SKM-1 treated with dmso at 0.1 percent for 144 hours (cell line): ENCODE measurements around the gene GOLGA6B.
"Not testable (repeated sequence)": the region's sequence is repeated elsewhere in the genome, so short reads cannot be mapped to it uniquely, and the experiment has no call there.

Experiments
- DNase-seq: peaks from one replicate; lab custom pipeline; 2025; ENCODE audit not compliant: unreplicated experiment; lab: John Stamatoyannopoulos, UW

Gene GOLGA6B, protein sequence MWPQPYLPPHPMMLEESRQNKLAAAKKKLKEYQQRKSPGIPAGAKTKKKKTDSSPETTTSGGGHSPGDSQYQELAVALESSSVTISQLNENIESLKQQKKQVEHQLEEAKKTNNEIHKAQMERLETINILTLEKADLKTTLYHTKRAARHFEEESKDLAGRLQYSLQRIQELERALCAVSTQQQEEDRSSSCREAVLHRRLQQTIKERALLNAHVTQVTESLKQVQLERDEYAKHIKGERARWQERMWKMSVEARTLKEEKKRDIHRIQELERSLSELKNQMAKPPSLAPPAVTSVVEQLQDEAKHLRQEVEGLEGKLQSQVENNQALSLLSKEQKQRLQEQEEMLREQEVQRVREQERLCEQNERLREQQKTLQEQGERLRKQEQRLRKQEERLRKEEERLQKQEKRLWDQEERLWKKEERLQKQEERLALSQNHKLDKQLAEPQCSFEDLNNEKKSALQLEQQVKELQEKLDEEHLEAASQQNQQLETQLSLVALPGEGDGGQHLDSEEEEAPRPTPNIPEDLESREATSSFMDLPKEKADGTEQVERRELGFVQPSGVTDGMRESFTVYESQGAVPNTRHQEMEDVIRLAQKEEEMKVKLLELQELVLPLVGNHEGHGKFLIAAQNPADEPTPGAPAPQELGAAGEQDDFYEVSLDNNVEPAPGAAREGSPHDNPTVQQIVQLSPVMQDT

DNA sequence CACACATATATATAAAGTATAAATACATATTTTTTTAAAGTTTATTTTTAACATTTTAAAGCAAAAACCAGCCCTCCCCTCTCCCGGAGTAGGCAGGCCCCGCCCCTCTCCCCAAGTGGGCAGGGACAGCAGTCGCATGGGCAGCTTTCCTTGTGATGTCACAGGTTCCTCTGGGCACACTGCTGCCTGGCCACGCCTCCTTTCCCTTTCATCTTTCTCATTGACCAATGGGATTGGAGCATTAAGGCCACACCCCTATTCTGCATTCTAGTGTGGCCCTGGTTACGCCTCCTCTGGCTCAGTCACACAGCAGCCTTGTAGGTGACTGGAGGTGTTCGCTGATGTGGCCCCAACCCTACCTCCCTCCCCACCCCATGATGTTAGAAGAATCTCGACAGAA, at the start of gene GOLGA6B:
TSS of gene GOLGA6B (plus strand) at position 301 of the 400 bp plus-strand sequence. CDS start at position 342, 41 bp downstream.
- not testable (repeated sequence) for DNase-seq

DNA sequence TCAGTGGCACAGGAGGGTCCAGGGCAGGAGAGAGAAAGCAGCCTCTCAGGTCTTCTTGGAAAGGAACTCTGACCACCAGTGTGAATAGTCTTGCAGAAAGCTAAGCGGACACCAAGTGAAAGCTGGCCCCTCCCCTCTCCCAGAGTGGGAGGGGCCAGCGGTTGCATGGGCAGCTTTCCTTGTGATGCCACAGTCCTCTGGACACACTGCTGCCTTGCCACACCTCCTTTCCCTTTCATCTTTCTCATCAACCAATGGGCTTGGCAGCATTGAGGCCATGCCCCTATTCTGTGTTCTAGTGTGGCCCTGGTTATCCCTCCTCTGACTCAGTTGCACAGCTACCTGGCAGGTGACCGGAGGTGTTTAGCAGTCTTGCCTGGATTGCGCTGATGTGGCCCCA, 49.7 kb upstream of the GOLGA6B start:
- no peak for DNase-seq

DNA sequence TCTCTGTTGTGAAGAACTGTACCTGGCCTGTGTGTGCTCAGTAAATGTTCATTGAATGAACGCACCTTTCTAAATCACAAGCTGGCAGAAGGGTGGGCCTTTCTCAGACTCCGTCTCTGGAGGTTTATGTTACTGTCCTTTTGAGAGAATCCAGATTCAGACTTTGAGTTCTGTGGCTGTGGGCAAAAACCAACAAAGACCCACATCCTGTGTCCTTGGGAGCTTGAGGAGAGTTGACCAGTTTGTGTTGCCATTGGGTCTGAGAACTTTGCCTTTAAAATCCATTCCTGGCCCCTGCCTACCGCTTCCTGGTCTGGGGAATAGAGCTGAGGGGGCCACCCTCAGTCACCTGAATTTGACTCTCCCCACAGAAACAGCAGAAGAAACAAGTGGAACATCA, 46.4 kb upstream of the GOLGA6B start:
- DNase-seq = not testable (repeated sequence)

DNA sequence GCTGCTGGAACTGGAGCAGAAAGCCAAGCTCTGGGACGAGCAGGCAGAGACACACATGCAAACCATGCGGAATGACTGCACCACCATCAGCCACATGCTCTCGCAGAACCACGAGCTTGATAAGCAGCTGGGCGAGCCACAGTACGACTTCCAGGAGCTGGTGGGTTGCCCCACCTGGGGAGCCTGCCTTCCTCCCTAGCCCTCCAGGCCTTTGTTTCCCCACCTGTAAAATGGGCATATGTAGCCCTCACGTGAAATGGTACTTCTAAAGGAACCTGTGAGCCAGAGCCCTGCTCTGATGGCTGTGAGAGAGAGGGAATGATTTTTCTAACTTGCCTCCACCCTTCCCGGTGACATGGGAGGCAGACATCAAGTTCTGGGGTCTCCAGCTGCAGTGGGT, 44.6 kb upstream of the GOLGA6B start:
- no peak for DNase-seq

DNA sequence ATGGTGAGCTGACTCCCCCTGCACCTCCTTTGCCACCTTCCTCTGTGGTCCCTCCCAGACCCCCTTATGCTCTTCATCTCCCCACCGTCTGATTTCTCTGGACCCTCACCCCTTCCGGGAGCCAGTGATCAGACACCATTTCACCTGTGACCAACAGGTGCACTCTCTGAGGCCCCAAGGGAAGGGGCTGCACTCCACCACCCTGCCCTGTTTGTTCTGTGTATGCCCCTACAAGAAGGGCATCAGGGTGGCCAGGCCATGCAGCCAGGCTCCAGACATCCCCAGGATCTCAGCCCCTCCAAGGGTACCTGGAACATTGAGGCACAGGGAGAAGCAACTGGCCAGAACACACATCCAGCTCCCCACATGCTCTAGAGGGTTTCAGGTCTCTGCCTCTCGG, 42.2 kb upstream of the GOLGA6B start:
- not testable (repeated sequence) for DNase-seq

DNA sequence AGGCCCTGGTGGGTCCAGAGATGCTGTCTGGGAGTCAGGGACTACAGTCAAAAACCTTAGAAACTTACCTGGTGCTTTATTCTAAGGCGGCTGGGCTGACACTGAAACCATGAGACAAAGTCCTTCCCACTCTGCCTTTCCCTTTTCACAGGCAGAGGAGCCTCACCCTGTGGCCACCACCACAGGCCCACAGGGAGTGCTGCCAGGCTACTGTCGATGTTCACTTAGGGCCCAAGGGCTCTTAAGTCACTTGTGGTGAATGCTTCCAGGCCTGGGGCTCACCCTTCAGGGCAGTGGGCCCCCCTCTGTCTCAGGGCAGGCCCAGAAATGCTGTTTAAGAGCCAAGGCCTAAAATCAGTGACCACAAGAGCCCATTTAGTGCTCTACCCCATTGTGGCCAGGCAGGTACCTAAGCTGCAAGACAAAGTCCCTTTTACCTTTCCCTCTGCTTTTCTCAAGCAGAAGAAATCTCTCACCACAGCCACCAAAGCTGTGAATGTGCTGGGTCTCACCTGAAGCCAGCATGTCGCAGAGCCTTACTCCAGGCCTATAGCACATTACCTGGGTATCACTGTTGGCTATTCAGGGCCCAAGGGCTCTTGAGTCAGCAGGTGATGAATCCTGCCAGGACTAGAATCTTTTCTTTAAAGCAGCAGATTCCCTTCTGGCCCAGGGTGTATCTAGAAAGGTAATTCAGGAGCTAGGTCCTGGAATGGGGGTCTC, 39.5 kb upstream of the GOLGA6B start:
- no peak for DNase-seq

DNA sequence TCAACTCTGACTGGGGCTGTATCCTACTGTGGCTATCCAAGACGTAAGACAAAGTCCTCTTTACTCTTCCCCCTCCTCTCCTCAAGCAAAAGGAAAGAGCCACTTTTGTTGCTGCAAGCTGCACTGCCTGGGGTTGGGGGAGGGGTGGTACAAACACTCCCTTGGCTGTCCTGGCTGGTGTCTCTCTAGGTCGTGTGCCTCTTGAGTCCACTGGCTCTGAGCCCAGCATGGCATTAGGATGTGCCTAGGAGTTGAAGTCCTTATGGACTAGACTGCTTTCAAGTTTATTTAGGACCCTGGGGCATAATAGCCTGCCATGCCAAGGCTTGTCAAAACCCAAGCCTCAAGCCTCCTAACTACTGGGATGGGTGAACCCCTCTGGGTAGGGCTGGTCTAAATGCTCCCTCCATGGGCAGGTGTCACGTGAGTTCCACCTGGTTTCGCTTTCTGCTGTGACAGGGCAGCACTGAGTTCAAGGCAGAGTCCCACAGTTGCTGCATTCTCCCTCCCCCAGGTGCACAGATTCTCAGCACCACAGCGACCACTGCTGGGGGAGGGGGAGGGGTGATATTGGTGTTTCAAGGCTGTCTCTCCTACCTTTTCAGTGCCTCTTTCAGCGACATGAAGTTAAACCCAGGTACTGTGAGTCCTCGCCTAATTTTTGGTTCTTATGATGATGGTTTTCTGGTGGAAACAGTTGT, 38.8 kb upstream of the GOLGA6B start:
- DNase-seq = not testable (repeated sequence)

DNA sequence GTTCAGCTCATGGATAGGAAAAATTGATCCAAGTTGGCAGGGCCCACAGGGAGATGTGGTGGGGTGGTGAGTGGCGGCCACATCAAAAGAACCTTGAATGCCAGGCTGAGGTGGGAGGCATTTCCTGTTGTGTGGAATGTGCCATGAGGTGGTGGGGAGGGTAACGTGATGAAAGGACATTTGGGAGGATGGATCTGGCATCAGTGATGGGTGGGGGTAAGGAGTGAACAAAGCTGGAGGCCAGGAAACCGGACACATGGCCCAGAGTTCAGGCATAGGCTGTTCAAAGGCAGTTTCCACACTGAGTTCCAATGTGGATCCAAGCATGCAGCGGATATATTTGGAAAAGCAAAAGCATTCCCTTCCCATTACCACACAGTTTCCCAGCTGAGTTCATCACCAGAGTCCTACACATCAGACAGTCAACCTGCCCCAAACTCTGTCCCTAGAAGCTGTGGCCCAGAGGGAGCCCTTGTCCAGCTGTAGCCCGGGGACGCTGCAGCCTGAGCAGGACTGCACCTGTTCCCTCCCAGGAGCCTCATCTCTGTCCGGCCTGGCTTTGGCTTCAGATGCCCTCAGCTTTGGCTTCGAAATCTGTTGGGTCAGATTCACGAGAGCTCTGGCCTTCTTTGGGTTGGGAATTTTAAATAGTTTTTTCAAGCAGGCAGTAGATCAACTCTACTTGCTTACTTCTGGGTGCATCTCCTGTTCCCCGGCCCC, 37.8 kb upstream of the GOLGA6B start:
- no peak for DNase-seq

DNA sequence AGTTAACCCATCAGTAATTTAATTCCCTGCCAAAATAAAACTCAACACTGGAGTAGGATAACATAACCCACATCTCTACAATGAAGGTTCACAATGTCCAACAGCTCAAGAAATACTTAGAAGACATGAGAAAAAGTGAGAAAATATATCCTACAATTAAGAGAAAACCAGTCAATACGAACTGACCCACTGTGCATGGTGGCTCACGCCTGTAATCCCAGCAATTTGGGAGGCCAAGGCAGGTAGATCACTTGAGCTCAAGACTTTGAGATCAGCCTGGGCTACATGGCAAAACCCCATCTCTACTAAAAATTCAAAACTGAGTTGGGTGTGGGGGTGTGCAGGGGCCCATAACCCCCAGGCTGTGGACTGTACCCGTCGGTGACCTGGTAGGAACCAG, 30.6 kb upstream of the GOLGA6B start:
- DNase-seq = not testable (repeated sequence)

DNA sequence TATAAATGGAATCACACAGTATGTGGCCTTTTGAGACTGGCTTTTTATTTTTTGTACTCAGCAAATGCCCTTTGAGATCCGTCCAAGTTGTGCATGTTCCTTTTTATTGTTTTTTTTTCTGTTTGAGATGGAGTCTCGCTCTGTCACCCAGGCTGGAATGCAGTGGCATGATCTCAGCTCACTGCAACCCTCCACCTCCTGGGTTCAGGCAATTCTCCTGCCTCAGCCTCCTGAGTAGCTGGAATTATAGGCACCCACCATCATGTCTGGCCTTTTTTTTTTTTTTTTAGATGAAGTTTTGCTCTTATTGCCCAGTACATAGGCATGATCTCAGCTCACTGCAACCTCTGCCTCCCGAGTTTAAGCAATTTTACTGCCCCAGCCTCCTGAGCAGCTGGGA, 28.3 kb upstream of the GOLGA6B start:
- DNase-seq = not testable (repeated sequence)

DNA sequence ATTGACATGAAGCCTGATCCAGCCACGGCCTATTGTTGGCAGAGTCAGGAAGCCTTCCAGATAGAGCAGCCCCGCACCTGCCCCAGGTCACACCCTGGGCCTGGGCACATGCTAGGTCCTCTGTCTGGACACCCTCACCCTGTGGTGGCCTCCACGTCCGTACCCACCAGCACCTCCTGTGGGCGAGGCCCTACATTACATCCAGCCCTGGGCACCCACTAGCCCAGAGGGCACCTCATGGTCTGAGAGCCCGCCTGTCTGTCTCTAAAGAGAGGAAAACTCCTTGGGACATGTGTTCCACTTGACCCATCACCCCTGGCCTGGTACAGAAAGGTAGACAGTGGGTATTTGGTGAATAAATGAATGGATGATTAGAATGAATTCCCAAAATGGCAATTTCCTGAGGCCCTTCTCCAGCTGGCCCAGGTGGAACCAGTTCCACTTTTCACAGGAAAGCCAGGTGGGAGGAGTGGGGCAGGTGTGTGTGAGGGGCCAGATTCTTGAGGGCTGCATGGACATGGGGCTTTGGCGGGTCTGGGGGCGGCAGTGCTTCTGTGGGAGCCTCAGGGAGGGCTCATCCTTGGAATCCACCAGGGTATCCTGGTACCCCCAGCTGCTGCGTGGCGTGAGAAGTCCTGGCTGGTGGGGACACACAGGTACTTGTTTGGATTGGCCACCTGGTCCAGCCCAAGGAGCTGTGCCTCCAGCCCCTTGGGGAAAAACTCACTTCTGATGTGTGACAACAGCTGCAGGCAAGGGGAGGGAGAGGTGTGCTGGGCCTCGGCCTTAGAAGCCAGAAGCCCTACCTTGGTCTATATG, 26.0 kb upstream of the GOLGA6B start:
- DNase-seq = not testable (repeated sequence)

DNA sequence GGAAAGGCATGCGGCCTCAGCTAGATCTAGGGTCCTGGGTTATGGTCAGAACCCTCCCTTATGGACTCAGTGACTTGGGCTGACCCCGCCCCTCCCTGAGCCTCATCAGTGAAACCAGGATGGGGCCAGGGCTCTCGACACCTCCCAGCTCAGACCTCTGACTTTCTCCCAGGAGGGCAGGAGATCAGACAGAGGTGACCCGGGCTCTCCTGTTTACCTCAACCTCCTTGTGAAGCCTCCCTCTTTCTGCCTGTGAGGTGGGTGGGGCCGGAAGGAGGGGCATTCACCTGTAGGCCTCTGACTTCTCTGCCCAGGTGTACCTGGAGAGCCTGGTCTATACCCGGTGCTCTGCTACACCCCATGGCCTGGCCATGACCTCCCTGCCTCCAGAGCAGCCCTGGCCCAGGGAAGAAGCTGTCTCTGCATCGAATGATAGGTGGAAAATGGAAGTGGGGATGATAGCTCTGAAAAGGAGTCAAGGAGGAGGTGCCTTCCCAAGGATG, 25.4 kb upstream of the GOLGA6B start:
- not testable (repeated sequence) for DNase-seq

DNA sequence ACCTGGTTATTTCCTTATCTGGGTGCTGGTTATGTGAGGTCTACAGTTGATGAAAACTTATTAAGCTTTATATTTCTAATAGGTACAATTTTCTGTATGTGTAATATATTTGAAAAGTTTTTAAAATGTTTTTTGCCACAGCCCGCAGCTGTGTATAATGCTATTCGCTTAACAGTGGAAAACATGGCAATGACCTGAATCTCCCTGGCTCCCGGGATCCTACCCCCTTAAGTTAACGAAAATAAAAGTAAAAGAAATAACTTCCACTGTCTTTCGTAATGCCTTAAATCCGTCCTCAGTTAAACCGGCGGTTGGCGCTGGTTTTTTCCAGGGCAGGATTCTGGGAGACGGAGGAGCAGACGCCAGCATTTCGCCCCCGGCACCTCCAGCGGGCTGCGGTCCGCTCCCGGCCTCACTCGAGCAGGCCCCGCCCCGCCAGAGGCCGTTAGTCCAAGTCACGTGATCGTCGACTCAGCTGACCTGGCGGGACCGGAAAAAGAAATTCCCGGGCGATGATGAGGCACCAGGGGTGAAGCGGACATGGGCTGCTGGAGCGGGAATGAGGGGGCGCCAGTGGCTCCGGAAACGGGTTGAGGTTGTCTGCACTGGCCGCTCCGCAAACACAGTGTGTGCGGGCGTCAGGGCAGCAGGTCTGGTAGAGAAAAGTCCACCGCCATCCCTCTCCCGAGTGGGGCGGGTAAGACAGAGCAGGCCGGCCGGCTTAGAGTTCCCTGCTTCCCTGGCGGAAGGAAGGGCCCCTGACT, 17.8 kb upstream of the GOLGA6B start:
- not testable (repeated sequence) for DNase-seq

DNA sequence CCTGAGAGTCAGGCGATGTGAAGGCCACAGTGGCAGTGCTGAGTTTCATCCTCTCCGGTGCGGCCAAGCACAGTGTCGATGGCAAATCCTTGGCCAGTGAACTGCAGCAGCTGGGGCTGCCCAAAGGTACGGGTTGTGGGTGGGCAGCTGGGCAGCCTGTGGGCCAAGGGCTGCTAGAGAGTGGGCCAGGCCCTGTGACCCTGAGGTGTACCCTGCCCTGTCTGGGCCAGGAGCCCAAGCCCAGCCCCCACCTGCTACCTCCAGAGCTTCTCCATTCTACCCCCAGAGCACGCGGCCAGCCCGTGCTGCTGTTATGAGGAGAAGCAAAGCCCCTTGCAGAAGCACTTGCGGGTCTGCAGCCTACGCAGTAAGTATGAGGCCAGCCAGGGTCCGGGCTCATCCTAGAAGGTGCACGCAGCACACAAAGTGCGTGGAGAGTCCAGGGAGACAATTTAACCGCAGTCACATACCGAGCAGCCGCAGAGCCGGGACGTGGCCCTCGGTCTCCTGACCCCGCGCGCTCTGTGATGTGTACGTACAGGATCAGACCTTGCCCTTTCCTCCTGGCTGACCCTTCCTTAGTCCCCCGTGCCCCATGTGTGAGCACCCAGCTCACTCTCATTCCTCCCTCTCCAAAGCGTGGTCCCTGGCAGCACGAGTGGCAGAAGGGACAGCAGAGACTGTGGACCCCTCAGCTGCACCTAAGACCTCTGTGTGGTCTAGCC, 14.6 kb upstream of the GOLGA6B start:
- not testable (repeated sequence) for DNase-seq

DNA sequence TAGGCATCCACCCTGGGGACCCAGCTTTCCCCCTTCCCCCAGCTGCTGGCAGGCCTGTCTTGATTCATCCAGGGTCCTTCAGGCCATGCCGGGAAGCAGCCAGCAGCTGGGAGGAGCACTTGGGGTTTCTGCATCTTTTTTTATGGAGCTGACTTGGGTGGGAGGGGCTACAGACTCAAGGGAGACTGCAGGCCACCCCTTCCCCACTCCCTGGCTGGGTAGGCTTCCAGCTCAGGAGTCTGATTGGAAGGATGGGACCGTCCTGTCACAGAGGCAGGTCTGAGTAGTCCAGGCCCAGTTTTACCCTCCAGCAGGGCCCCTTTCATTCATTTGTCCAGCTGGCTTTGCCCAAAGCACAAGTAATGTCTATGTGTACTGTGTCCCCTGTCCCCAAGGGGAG, 12.2 kb upstream of the GOLGA6B start:
- not testable (repeated sequence) for DNase-seq

DNA sequence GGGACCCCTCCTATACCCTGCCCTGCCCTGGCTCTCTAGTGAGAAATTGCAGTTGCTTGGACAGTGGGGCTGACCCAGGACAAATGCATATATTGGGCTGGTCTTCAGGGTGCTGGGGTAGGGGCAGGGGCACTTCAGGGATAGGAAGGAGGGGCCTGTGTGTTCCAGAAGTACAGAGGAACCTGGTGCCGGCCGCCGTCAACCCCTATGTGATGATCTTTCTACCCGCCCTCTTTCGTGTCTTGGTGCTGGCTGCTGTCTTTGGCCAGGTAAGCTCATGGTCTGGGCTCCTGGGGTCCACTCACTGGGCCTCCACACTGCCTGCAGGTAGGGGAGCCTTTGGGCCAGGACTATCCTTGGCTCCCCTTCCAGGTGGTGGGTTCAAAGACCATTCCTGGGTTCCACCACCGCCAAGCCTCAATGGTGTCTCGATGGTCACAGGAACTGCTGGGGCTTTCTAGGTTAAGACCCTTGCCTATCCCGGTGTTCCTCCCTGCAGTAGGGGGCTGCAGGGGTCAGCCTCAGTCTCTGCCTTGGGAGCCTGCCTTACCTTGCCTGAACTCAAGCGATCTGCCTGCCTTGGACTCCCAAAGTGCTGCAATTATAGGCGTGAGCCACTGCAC, 5.8 kb upstream of the GOLGA6B start:
- not testable (repeated sequence) for DNase-seq

DNA sequence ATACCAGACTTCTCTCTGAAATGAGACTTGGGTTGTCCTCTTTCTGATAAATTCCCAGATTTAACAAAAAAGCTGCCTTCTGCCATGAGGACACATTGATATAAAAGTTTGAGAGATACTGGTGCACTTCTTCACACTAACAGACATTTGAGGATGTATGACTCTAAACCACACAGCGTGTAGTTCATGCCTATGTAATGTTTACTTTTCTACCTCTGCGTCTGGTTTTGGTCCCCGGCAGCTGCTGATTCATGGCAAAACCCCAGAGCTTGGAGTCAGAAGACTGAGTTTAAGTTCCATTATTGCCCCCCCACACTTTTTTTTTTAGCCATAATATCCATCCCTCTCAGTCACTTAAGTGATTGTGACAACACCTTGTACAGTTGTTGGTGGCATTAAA, 1.5 kb downstream of the GOLGA6B start:
- DNase-seq = not testable (repeated sequence)
